Central memory CD4-positive, alpha-beta T cell (primary cell): ENCODE results near the gene KCNB1.

Source experiments
- DNase-seq: peaks from one replicate; pipeline ENCODE4 v3.0.0; 2022

KCNB1 gene

GRCh38 chr20:49384437-49385434, 97.7 kb downstream of the KCNB1 start:
- DNase-seq, result peak; percentile 14

- DNase-seq, result no peak
Measured at GRCh38 chr20:49381558-49382493, 100.6 kb downstream of the KCNB1 start.

GRCh38 chr20:49380337-49380780, 102.1 kb downstream of the KCNB1 start:
- no peak for DNase-seq

GRCh38 chr20:49379338-49379737, 103.1 kb downstream of the KCNB1 start:
- DNase-seq, result no peak

GRCh38 chr20:49377326-49377725, 105.1 kb downstream of the KCNB1 start:
- no peak for DNase-seq

GRCh38 chr20:49375170-49375569, 107.3 kb downstream of the KCNB1 start:
- DNase-seq, result no peak

- DNase-seq, result no peak
Measured at GRCh38 chr20:49372095-49372734, 110.3 kb downstream of the KCNB1 start.

- no peak for DNase-seq
Measured at GRCh38 chr20:49368596-49368995, 113.9 kb downstream of the KCNB1 start.

- no peak for DNase-seq
Measured at GRCh38 chr20:49367113-49367512, 115.4 kb downstream of the KCNB1 start.

- no peak for DNase-seq
Measured at GRCh38 chr20:49366687-49367086, 115.8 kb downstream of the KCNB1 start.

- no peak for DNase-seq
Measured at GRCh38 chr20:49361862-49362660, 120.4 kb downstream of the KCNB1 start.

GRCh38 chr20:49360242-49360968, 122.1 kb downstream of the KCNB1 start:
- no peak for DNase-seq

GRCh38 chr20:49356676-49357075, 125.8 kb downstream of the KCNB1 start:
- no peak for DNase-seq

- DNase-seq, result no peak
Measured at GRCh38 chr20:49354673-49355072, 127.8 kb downstream of the KCNB1 start.

- no peak for DNase-seq
Measured at GRCh38 chr20:49353348-49353747, 129.1 kb downstream of the KCNB1 start.

GRCh38 chr20:49352751-49353150, 129.7 kb downstream of the KCNB1 start:
- DNase-seq, result no peak

GRCh38 chr20:49351775-49352174, 130.7 kb downstream of the KCNB1 start:
- DNase-seq, result no peak

GRCh38 chr20:49349694-49350252, 132.7 kb downstream of the KCNB1 start:
- no peak for DNase-seq

GRCh38 chr20:49349078-49349477, 133.4 kb downstream of the KCNB1 start:
- DNase-seq, result no peak

- no peak for DNase-seq
Measured at GRCh38 chr20:49348563-49348962, 133.9 kb downstream of the KCNB1 start.

- no peak for DNase-seq
Measured at GRCh38 chr20:49347156-49347555, 135.3 kb downstream of the KCNB1 start.
